HepG2 (cell line): Measurements from ENCODE around the gene AKR1B15. TPM values are rescaled to one million over a fixed set of nuclear protein-coding genes. Genes with fewer than 3 reads are reported as not detected.

Source experiments
- ATAC-seq: fragments of 200-7000 bp; cut with Tn5 transposase; 3 replicates; pipeline ENCODE4 v1.9.1; 2020; ENCODE audit warnings: mild to moderate bottlenecking, moderate library complexity
- BruUV-seq: library from RNA; stranded (reverse); fragments of 400-500 nt; replicated peaks from 2 replicates; lab custom pipeline; 2021; lab: Mats Ljungman, UMichigan
- CTCF ChIA-PET: fragments of 300-600 bp; formaldehyde crosslinking; extraction: SDS; loops from one replicate; lab custom pipeline; 2021; ENCODE audit warnings: low total read pairs, inconsistent platforms, low intra/inter-chr PET ratio; lab: Yijun Ruan, JAX
- POLR2A ChIA-PET: fragments of 350-600 bp; sonication (Branson Sonifier 250); formaldehyde crosslinking; loops from one replicate; lab custom pipeline; 2020; ENCODE audit warnings: antibody characterized with exemption, inconsistent platforms; lab: Yijun Ruan, JAX
- DNase-seq: peaks from one replicate; pipeline ENCODE4 v3.0.0-alpha.2; 2015; ENCODE audit warnings: low spot score
- FAIRE-seq: peaks from 3 replicates; lab custom pipeline; 2011; peaks lifted over from hg19 to GRCh38; lab: Jason Lieb, UNC
- H2AFZ ChIP-seq: one replicate; pipeline ENCODE4 v1.6.1; 2011; ENCODE audit warnings: low read length, inconsistent platforms
- H3K27ac ChIP-seq: fragments of 300-600 bp; 3 replicates; pipeline ENCODE4 v1.8.0; 2011; ENCODE audit warnings: mixed run types, mild to moderate bottlenecking, mixed read lengths, low read length, inconsistent platforms; ENCODE audit not compliant: insufficient read depth; ENCODE audit errors: extremely low read length
- H3K27me3 ChIP-seq, 2 experiments: fragments of 200-600 bp in 1 of 2; 2 replicates in 1 of 2; 3 replicates in 1 of 2; pipeline versions ENCODE4 v1.6.0 to v1.8.0; 2011; ENCODE audit warnings: low read length in 2 of 2, mild to moderate bottlenecking in 2 of 2, moderate library complexity in 2 of 2, inconsistent platforms in 1 of 2; ENCODE audit not compliant: insufficient read depth in 2 of 2, control insufficient read depth in 1 of 2
- H3K36me3 ChIP-seq, 2 experiments: fragments of 200-600 bp in 1 of 2; replicated peaks in 1 of 2; 2 replicates in 1 of 2; 3 replicates in 1 of 2; pipeline versions ENCODE4 v1.5.1 to v1.8.0; 2011; ENCODE audit warnings: low read length in 2 of 2, inconsistent platforms in 1 of 2; ENCODE audit not compliant: insufficient read depth in 2 of 2, control insufficient read depth in 1 of 2
- H3K4me1 ChIP-seq: 2 replicates; pipeline ENCODE4 v1.5.1; 2012; ENCODE audit warnings: low read length, inconsistent platforms; ENCODE audit not compliant: insufficient read depth
- H3K4me2 ChIP-seq: 2 replicates; pipeline ENCODE4 v1.6.0; 2011; ENCODE audit warnings: low read depth, low read length, inconsistent platforms
- H3K4me3 ChIP-seq, 3 experiments: fragments of 200-600 bp in 1 of 3; sonication (generic), shearing (Covaris generic) in 1 of 3; replicated peaks in 1 of 3; 2 replicates each; pipeline ENCODE4 v1.5.1; 2011 to 2016; ENCODE audit warnings: low read length in 3 of 3, inconsistent platforms in 2 of 3, low read depth in 2 of 3, mild to moderate bottlenecking in 2 of 3, control low read depth in 1 of 3, mixed read lengths in 1 of 3; ENCODE audit not compliant: insufficient read depth in 1 of 3
- H3K79me2 ChIP-seq: one replicate; pipeline ENCODE4 v1.6.1; 2011; ENCODE audit warnings: low read length, inconsistent platforms; ENCODE audit not compliant: insufficient read depth
- H3K9ac ChIP-seq: 2 replicates; pipeline ENCODE4 v1.6.0; 2011; ENCODE audit warnings: mild to moderate bottlenecking, low read depth, low read length, inconsistent platforms; ENCODE audit not compliant: insufficient read depth
- H3K9me3 ChIP-seq: 2 replicates; pipeline ENCODE4 v1.5.1; 2012; ENCODE audit warnings: mild to moderate bottlenecking, low read length
- H4K20me1 ChIP-seq: 2 replicates; pipeline ENCODE4 v1.6.0; 2011; ENCODE audit warnings: inconsistent platforms, mild to moderate bottlenecking, low read length, moderate library complexity; ENCODE audit not compliant: insufficient read depth
- ASH2L ChIP-seq: fragments of 300-600, 200-600 bp; sonication (generic); IDR thresholded peaks from 2 replicates; pipeline ENCODE4 v1.7.0; 2017; ENCODE audit warnings: low read depth, mild to moderate bottlenecking, moderate library complexity, mixed read lengths, low read length; ENCODE audit not compliant: insufficient read length
- GLMP ChIP-seq: sonication (generic); formaldehyde crosslinking; IDR thresholded peaks from 2 replicates; pipeline ENCODE4 v1.9.0; 2021; ENCODE audit warnings: missing genetic modification reagents, mild to moderate bottlenecking, borderline replicate concordance
- KMT2B ChIP-seq: IDR thresholded peaks from 2 replicates; pipeline ENCODE4 v1.6.1; 2016; ENCODE audit warnings: missing genetic modification reagents, missing compliant biosample characterization
- LCORL ChIP-seq, 2 experiments: fragments of 450-650 bp in 1 of 2; sonication (generic) in 1 of 2; formaldehyde crosslinking in 1 of 2; IDR thresholded peaks; 2 replicates each; pipeline versions ENCODE4 v1.5.0 to v1.6.1; 2017 to 2020; ENCODE audit warnings: antibody characterized with exemption in 1 of 2, missing genetic modification reagents in 1 of 2
- MED13 ChIP-seq: sonication (generic); formaldehyde crosslinking; IDR thresholded peaks from 2 replicates; pipeline ENCODE4 v1.5.0; 2020; ENCODE audit warnings: missing genetic modification reagents
- PBX3 ChIP-seq: sonication (generic); formaldehyde crosslinking; IDR thresholded peaks from 2 replicates; pipeline ENCODE4 v1.8.1; 2023; ENCODE audit warnings: missing genetic modification reagents, inconsistent platforms, borderline replicate concordance
- PLSCR1 ChIP-seq: sonication (generic); formaldehyde crosslinking; IDR thresholded peaks from 2 replicates; pipeline ENCODE4 v1.5.0; 2020; ENCODE audit warnings: missing genetic modification reagents, mild to moderate bottlenecking, borderline replicate concordance
- TARDBP ChIP-seq: sonication (generic); formaldehyde crosslinking; IDR thresholded peaks from 2 replicates; pipeline ENCODE4 v1.8.0; 2022; ENCODE audit warnings: mild to moderate bottlenecking, missing genetic modification reagents
- TFDP2 ChIP-seq: sonication (generic); formaldehyde crosslinking; IDR thresholded peaks from 2 replicates; pipeline ENCODE4 v1.4.0; 2020; ENCODE audit warnings: missing genetic modification reagents
- ZBTB2 ChIP-seq: sonication (generic); formaldehyde crosslinking; IDR thresholded peaks from 2 replicates; pipeline ENCODE4 v1.8.0; 2022; ENCODE audit warnings: low read depth, missing genetic modification reagents
- ZFYVE20 ChIP-seq: sonication (generic); formaldehyde crosslinking; IDR thresholded peaks from 2 replicates; pipeline ENCODE4 v1.8.0; 2023; ENCODE audit warnings: low read depth, mild to moderate bottlenecking, moderate library complexity, missing genetic modification reagents, borderline replicate concordance
- ZNF460 ChIP-seq: sonication (generic); formaldehyde crosslinking; IDR thresholded peaks from 2 replicates; pipeline ENCODE4 v1.5.1; 2020; ENCODE audit warnings: missing genetic modification reagents, mild to moderate bottlenecking, borderline replicate concordance
- ZNF556 ChIP-seq: sonication (generic); formaldehyde crosslinking; IDR thresholded peaks from 2 replicates; pipeline ENCODE4 v1.4.0; 2020; ENCODE audit warnings: mild to moderate bottlenecking, missing genetic modification reagents, borderline replicate concordance
- ZNF619 ChIP-seq: sonication (generic); formaldehyde crosslinking; IDR thresholded peaks from 2 replicates; pipeline ENCODE4 v1.4.0; 2020; ENCODE audit warnings: mild to moderate bottlenecking, missing genetic modification reagents
- ZNF784 ChIP-seq: sonication (generic); formaldehyde crosslinking; IDR thresholded peaks from 2 replicates; pipeline ENCODE4 v1.5.1; 2020; ENCODE audit warnings: missing genetic modification reagents, mild to moderate bottlenecking, borderline replicate concordance
- WGBS: methylation state at CpG from one replicate; pipeline ENCODE4 v1.1.6; 2017; ENCODE audit warnings: low lambda C conversion rate; 5-methylcytosine and 5-hydroxymethylcytosine counted together
- in situ Hi-C: cut with HindIII; loops from 2 replicates; pipeline ENCODE4 v1.10.0; 2017; ENCODE audit warnings: low pct_unique_long_range_greater_than_20kb; ENCODE audit not compliant: extremely low pct_ligation_motif_present
- intact Hi-C: fragments of 100-400 bp; cut with micrococcal nuclease; formaldehyde crosslinking; loops from one replicate; pipeline ENCODE4 v1.10.0; 2022; ENCODE audit not compliant: unreplicated experiment
- polyA plus RNA-seq, 8 experiments: library from polyadenylated mRNA; depleted of rRNA in 3 of 8; stranded (reverse) in 7 of 8; unstranded in 1 of 8; fragments of >200 nt; fragmentation: Illumina TruSeq in 4 of 8; extraction: Trizol in 4 of 8; gene quantifications; 2 replicates each; pipeline versions ENCODE4 v1.2.1 to v1.2.3, GENCODE V29; 2011 to 2016; ENCODE audit warnings: low read depth in 4 of 8, missing spikeins in 1 of 8, mixed read lengths in 1 of 8; ENCODE audit not compliant: insufficient read depth in 1 of 8
- total RNA-seq, 5 experiments: library from RNA; depleted of rRNA; stranded (reverse); fragments of >200 nt; fragmentation: Illumina TruSeq; extraction: Trizol; gene quantifications; 2 replicates each; pipeline ENCODE4 v1.2.3, GENCODE V29; 2016; ENCODE audit warnings: low read depth in 1 of 5

AKR1B15 gene
- total and polyA plus RNA-seq, 2 of the 13 experiments (the other 11 are each of a cell fraction or from before 2014, with no cell fraction given) = 0.77 TPM; not detected in 1

GRCh38 chr7:134554417-134554966 is 5.6 kb downstream of the AKR1B15 start (continued):
- TF ChIP-seq GLMP (CRISPR knock-in tag) (no peak), ZNF556 (CRISPR knock-in tag) (no peak), LCORL (IDR thresholded peaks at IDR 0.05) (no peak), LCORL (CRISPR knock-in tag; IDR thresholded peaks at IDR 0.05) (no peak), ZFYVE20 (CRISPR knock-in tag) (no peak), TARDBP (CRISPR knock-in tag) (no peak), ZNF460 (CRISPR knock-in tag) (no peak), MED13 (no peak)

GRCh38 chr7:134557391-134557790 is 8.5 kb downstream of the AKR1B15 start:
- ChIA-PET CTCF (no interaction called here), POLR2A (no interaction called here)
- no peaks in the 10 kb centered on the region for H3K79me2 ChIP-seq
- no peaks in the 10 kb centered on the region for H4K20me1 ChIP-seq
- FAIRE-seq (no peak), DNase-seq (no peak), ATAC-seq (no peak)
- H3K4me1 ChIP-seq = peaks cover 9% of the 10 kb centered on the region
- H3K4me2 ChIP-seq = no peak overlapping the region
- H3K27ac ChIP-seq = no peak overlapping the region
- WGBS = 67% methylated on average over 6 of the region's 6 CpGs
- H2AFZ ChIP-seq = no peak overlapping the region
- in situ Hi-C loops = no loop called here
- no peaks in the 10 kb centered on the region for H3K36me3 ChIP-seq
- intact Hi-C loops = no loop called here
- BruUV-seq = no TSS peak
- H3K9ac ChIP-seq = no peak overlapping the region
- peaks cover 4 to 32% of the 10 kb centered on the region in 2 experiments; a peak in 4 of 5 replicates for H3K27me3 ChIP-seq
- no peak overlapping the region for H3K4me3 ChIP-seq
- no peaks in the 10 kb centered on the region for H3K9me3 ChIP-seq
- TF ChIP-seq ZNF619 (no peak), ASH2L (no peak), KMT2B (CRISPR knock-in tag) (no peak), ZNF784 (CRISPR knock-in tag) (no peak), TFDP2 (CRISPR knock-in tag) (no peak), PLSCR1 (no peak), ZBTB2 (no peak), PBX3 (no peak), LCORL (IDR thresholded peaks at IDR 0.05) (no peak), LCORL (CRISPR knock-in tag; IDR thresholded peaks at IDR 0.05) (no peak)
